HepG2 (cell line): ENCODE data around the gene TRMT2A. TPM values are rescaled to one million over a fixed set of nuclear protein-coding genes. Genes with fewer than 3 reads are reported as not detected.

Experiments used
- FOXK1 ChIP-seq: sonication (generic); formaldehyde crosslinking; IDR thresholded peaks from 2 replicates; pipeline ENCODE4 v1.4.0; 2020; ENCODE audit warnings: low read depth, missing genetic modification reagents, borderline replicate concordance
- NR0B2 ChIP-seq: sonication (generic); formaldehyde crosslinking; IDR thresholded peaks from 2 replicates; pipeline ENCODE4 v1.4.0; 2020; ENCODE audit warnings: mild to moderate bottlenecking, missing genetic modification reagents
- PITX1 ChIP-seq: sonication (generic); formaldehyde crosslinking; IDR thresholded peaks from 2 replicates; pipeline ENCODE4 v1.5.1; 2020; ENCODE audit warnings: mild to moderate bottlenecking, missing genetic modification reagents
- TERF1 ChIP-seq: sonication (generic); formaldehyde crosslinking; IDR thresholded peaks from 2 replicates; pipeline ENCODE4 v1.8.0; 2022; ENCODE audit warnings: mild to moderate bottlenecking, missing genetic modification reagents, moderate library complexity
- ZBTB34 ChIP-seq: sonication (generic); formaldehyde crosslinking; IDR thresholded peaks from 2 replicates; pipeline ENCODE4 v1.8.0; 2022; ENCODE audit warnings: mild to moderate bottlenecking, missing genetic modification reagents
- ZNF276 ChIP-seq: sonication (generic); formaldehyde crosslinking; IDR thresholded peaks from 2 replicates; pipeline ENCODE4 v1.4.0; 2020; ENCODE audit warnings: mild to moderate bottlenecking, low read depth, missing genetic modification reagents
- ZNF687 ChIP-seq: sonication (generic); formaldehyde crosslinking; IDR thresholded peaks from 2 replicates; pipeline ENCODE4 v1.5.1; 2020; ENCODE audit warnings: mild to moderate bottlenecking, missing genetic modification reagents, moderate library complexity
- ZNF800 ChIP-seq: sonication (generic); formaldehyde crosslinking; IDR thresholded peaks from 2 replicates; pipeline ENCODE4 v1.4.0; 2020; ENCODE audit warnings: missing genetic modification reagents
- polyA plus RNA-seq, 8 experiments: library from polyadenylated mRNA; depleted of rRNA in 3 of 8; stranded (reverse) in 7 of 8; unstranded in 1 of 8; fragments of >200 nt; fragmentation: Illumina TruSeq in 4 of 8; extraction: Trizol in 4 of 8; gene quantifications; 2 replicates each; pipeline versions ENCODE4 v1.2.1 to v1.2.3, GENCODE V29; 2011 to 2016; ENCODE audit warnings: low read depth in 4 of 8, missing spikeins in 1 of 8, mixed read lengths in 1 of 8; ENCODE audit not compliant: insufficient read depth in 1 of 8
- total RNA-seq, 5 experiments: library from RNA; depleted of rRNA; stranded (reverse); fragments of >200 nt; fragmentation: Illumina TruSeq; extraction: Trizol; gene quantifications; 2 replicates each; pipeline ENCODE4 v1.2.3, GENCODE V29; 2016; ENCODE audit warnings: low read depth in 1 of 5

TRMT2A gene
- total and polyA plus RNA-seq, 2 of the 13 experiments (the other 11 are each of a cell fraction or from before 2014, with no cell fraction given): 24.0 to 30.3 TPM

GRCh38 chr22:20079745-20080444, 37.1 kb downstream of the TRMT2A start, which contains the start of gene DGCR8 (continued):
- TF ChIP-seq TERF1 (0 out of 2 replicates have a peak, but pooled peaks have one; percentile 73), ZNF687 (peak; percentile 97), ZNF276 (CRISPR knock-in tag) (no peak; the same call in 1 of the 2 replicates), ZBTB34 (CRISPR knock-in tag) (0 out of 2 replicates have a peak, but pooled peaks have one; percentile 51), NR0B2 (CRISPR knock-in tag) (peak; percentile 82), FOXK1 (CRISPR knock-in tag) (peak; percentile 79; the same call in 1 of the 2 replicates), ZNF800 (CRISPR knock-in tag) (no peak), PITX1 (CRISPR knock-in tag) (peak; percentile 63; the same call in 1 of the 2 replicates)
